Heart left ventricle (tissue), 16 donors: ENCODE data around the gene PMEL. TPM values are rescaled to one million over a fixed set of nuclear protein-coding genes. Genes with fewer than 3 reads are reported as not detected.
"Not testable (repeated sequence)": the region's sequence is repeated elsewhere in the genome, so short reads cannot be mapped to it uniquely, and the experiment has no call there.

Experiments
- ATAC-seq, 4 donors: fragments of 200-7000 bp; cut with Tn5 transposase; one replicate each; pipeline ENCODE4 v1.9.1; 2020 to 2022; ENCODE audit warnings: moderate library complexity in 4 of 4, mild to moderate bottlenecking in 3 of 4, moderate number of reproducible peaks in 1 of 4
- DNase-seq, 5 donors: peaks; one replicate each; pipeline ENCODE4 v3.0.0-alpha.2; 2020
- H3K27ac ChIP-seq, 12 donors: fragments of 200-600 bp; sonication (generic) in 4 of 12; one replicate each; pipeline versions ENCODE4 v1.5.0 to v1.8.0; 2016 to 2022; ENCODE audit warnings: mild to moderate bottlenecking in 2 of 12
- H3K27me3 ChIP-seq, 9 donors: fragments of 200-600 bp; sonication (generic) in 2 of 9; one replicate each; pipeline versions ENCODE4 v1.5.1 to v1.8.0; 2016 to 2022; ENCODE audit warnings: mild to moderate bottlenecking in 3 of 9
- H3K36me3 ChIP-seq, 9 donors: fragments of 200-600 bp; sonication (generic) in 2 of 9; one replicate each; pipeline versions ENCODE4 v1.5.0 to v1.8.0; 2018 to 2022; ENCODE audit warnings: mild to moderate bottlenecking in 2 of 9
- H3K4me1 ChIP-seq, 12 donors: fragments of 200-600 bp; sonication (generic) in 4 of 12; one replicate each; pipeline versions ENCODE4 v1.5.0 to v1.8.0; 2016 to 2022; ENCODE audit warnings: mild to moderate bottlenecking in 3 of 12
- H3K4me3 ChIP-seq, 12 donors: fragments of 200-600 bp; sonication (generic) in 4 of 12; one replicate each; pipeline versions ENCODE4 v1.5.0 to v1.8.0; 2017 to 2022; ENCODE audit warnings: mild to moderate bottlenecking in 9 of 12, moderate library complexity in 4 of 12
- H3K9me3 ChIP-seq, 12 donors: fragments of 200-600 bp; sonication (generic) in 4 of 12; one replicate each; pipeline versions ENCODE4 v1.5.0 to v1.8.0; 2016 to 2022; ENCODE audit warnings: mild to moderate bottlenecking in 1 of 12
- CTCF ChIP-seq, 12 donors: fragments of 200-600 bp; sonication (generic) in 4 of 12; IDR thresholded peaks; one replicate each; pipeline versions ENCODE4 v1.5.0 to v1.8.0; 2018 to 2022; ENCODE audit warnings: antibody characterized with exemption in 12 of 12, mild to moderate bottlenecking in 5 of 12
- POLR2A ChIP-seq, 2 donors: fragments of 450-650 bp; IDR thresholded peaks; one replicate each; pipeline ENCODE4 v1.6.1; 2017; ENCODE audit warnings: antibody characterized with exemption in 2 of 2, mild to moderate bottlenecking in 2 of 2, moderate library complexity in 2 of 2
- WGBS, 4 donors: extraction: QIAGEN DNeasy Blood & Tissue Kit in 2 of 4; methylation state at CpG; one replicate each; pipeline versions ENCODE4 v1.1.5 to v1.1.7; 2013 to 2018; 5-methylcytosine and 5-hydroxymethylcytosine counted together
- intact Hi-C, 10 donors: fragments of 100-400 bp; cut with DNase I; formaldehyde crosslinking; loops; one replicate each; pipeline versions ENCODE4 v1.11.1 to v1.14.2; 2022
- polyA plus RNA-seq, 2 donors: library from polyadenylated mRNA; stranded (reverse); fragments of 200-250 nt; gene quantifications; one replicate each; pipeline ENCODE4 v1.2.3, GENCODE V29; 2013
- total RNA-seq, 9 donors: library from RNA; depleted of rRNA in 2 of 9; stranded (reverse); fragments of >200 nt in 2 of 9; fragmentation: NEBNext Ultra II Directional in 3 of 9; extraction: Animal tissue kit (Norgen Biotek cat#: 25700) in 3 of 9; gene quantifications; one replicate each; pipeline versions ENCODE4 v1.1.0 to v1.2.4, GENCODE V29; 2016 to 2023
- donor health status: ischemic (EF 13 %, LVEDD 7.1; RV severe dilation, severe dysfunction).
- donor health status: healthy with polysubstance abuse.
- donor health status: DM: no; HTN: yes; CAD: no.
- donor health status: DM: no; HTN: no; CAD: no.
- donor health status: ischemic (EF 25% LVEDD 6.9; RV normal size, moderate dysfunction).
- donor health status: ischemic (EF 25% LVEDD 5.7; RV mildly dilated, moderate dysfunction).
- donor health status: healthy.
- donor health status: DM: yes; HTN: yes; CAD: no.
- donor health status: ischemic (EF 35%, LVEDD 5.7; RV mildly dilated, moderate dysfunction).
- donor health status: nonischemic (EF 11% LVEDD 7.7; RV severe dilation, severe dysfunction).
- donor health status: DM: yes; HTN: yes; CAD: no.
- donor health status: PGD.
- donor health status: ischemic (EF 29% LVEDD 5.4; RV normal size, mild dysfunction).
- donor health status: nonischemic (EF 23%, LVEDD 6.1; RV moderate dilation, normal function).

PMEL gene
- total and polyA plus RNA-seq, 11 donors: 0.23 to 1.3 (median 0.60) TPM; not detected in 1

DNA sequence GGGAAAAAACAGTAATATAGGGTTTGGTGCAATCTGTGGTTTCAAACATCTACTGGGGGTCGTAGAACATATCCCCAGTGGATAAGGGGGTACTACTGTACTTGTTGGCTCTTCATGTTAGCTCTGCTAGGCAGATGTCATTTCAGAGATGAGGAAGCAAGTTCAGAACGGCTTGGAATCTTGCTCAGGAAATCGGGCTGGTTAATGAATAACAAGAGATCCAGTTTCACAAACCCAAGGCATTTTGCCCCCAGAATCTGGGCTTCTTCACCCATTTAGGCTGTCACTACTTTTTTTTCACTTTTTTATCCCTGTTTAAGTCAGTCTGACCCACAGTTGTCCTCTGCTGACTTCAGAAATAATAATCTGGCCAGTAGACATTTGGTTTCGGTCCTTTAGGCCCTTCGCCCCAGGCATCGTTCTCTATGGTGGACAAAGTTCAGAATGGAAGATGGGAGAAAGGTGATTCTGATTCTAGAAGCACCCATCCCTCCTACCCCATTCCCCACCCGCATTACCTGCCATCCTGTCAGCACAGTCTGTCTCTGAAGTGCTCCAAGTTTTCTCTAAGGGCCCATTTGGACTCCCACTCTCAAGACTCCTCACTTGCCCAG is 35.8 kb upstream of the PMEL start:
- WGBS, 4 donors: 84 to 88% (median 87%) methylated on average over 7 of the region's 7 CpGs
- Histone ChIP-seq H3K9me3 (no peaks in the 10 kb centered on the region), H3K4me1 (peaks cover 0 to 16% (median 8%) of the 10 kb centered on the region in 12 donors), H3K36me3 (peaks cover 0 to 37% (median 27%) of the 10 kb centered on the region in 9 donors), H3K27me3 (no peaks in the 10 kb centered on the region), H3K4me3 (no peak overlapping the region), H3K27ac (no peak overlapping the region)
- intact Hi-C loops: loop anchor here in 1 of 10 donors (10.0 kb wide), 1 partner anchor 103 kb away; the partner anchor contains the start of gene PA2G4
- TF ChIP-seq CTCF (IDR thresholded peaks at IDR 0.05) (no peak), POLR2A (IDR thresholded peaks at IDR 0.05) (no peak)
- ATAC-seq (no peak), DNase-seq (no peak)

- not testable (repeated sequence) for H3K27ac ChIP-seq, H3K4me3 ChIP-seq, H3K27me3 ChIP-seq, DNase-seq, H3K9me3 ChIP-seq, ATAC-seq
- H3K36me3 ChIP-seq: peaks cover 0 to 41% (median 33%) of the 10 kb centered on the region in 9 donors
- WGBS, 4 donors: 96 to 97% (median 96%) methylated on average over 22 to 33 of the region's 33 CpGs
- peaks cover 0 to 21% (median 11%) of the 10 kb centered on the region in 12 donors for H3K4me1 ChIP-seq
- intact Hi-C loops: loop anchor here in 6 of 10 donors (5.0 to 10.0 kb wide), 4 partner anchors 42 to 117 kb away; partner anchors contain the start of genes RPS26 (in 3 of the 6), RPL41 (in 2 of the 6), ZC3H10 (in 2 of the 6) and PA2G4 (in 1 of the 6)
These were observed 34.2 kb upstream of the PMEL start for GRCh38 chr12:55999999-56000540.

GRCh38 chr12:55999522-55999921 is 33.7 kb upstream of the PMEL start:
- not testable (repeated sequence) for H3K27me3 ChIP-seq

GRCh38 chr12:55997535-55997859 is 31.7 kb upstream of the PMEL start:
- Histone ChIP-seq H3K4me3 (peak overlapping the region; percentile 27 to 82 (median 68)), H3K27me3 (no peaks in the 10 kb centered on the region), H3K36me3 (peaks cover 0 to 48% (median 40%) of the 10 kb centered on the region in 9 donors), H3K9me3 (no peaks in the 10 kb centered on the region), H3K4me1 (peaks cover 0 to 21% (median 11%) of the 10 kb centered on the region in 12 donors), H3K27ac (peak overlapping the region; percentile 63 to 94 (median 87))
- TF ChIP-seq POLR2A (IDR thresholded peaks at IDR 0.05) (no peak), CTCF (IDR thresholded peaks at IDR 0.05) (no peak)
- intact Hi-C loops: loop anchor here in 9 of 10 donors (1.0 to 10.0 kb wide), 5 partner anchors 43 to 120 kb away; partner anchors contain the start of genes RPS26 (in 9 of the 9), RPL41 (in 2 of the 9) and ZC3H10 (in 2 of the 9)
- no peak for DNase-seq
- WGBS, 4 donors: 0 to 6% (median 3%) methylated on average over 2 to 5 of the region's 5 CpGs
- ATAC-seq: peak in 2 of 4 donors; percentile 3 to 4

More at GRCh38 chr12:55999522-55999921, 33.7 kb upstream of the PMEL start:
- intact Hi-C loops: loop anchor here in 5 of 10 donors (5.0 to 10.0 kb wide), 3 partner anchors 43 to 118 kb away; partner anchors contain the start of genes RPS26 (in 3 of the 5), RPL41 (in 2 of the 5) and ZC3H10 (in 2 of the 5)
- not testable (repeated sequence) for ATAC-seq, H3K27ac ChIP-seq, DNase-seq, H3K4me3 ChIP-seq, H3K9me3 ChIP-seq
- peaks cover 0 to 21% (median 11%) of the 10 kb centered on the region in 12 donors for H3K4me1 ChIP-seq
- WGBS, 4 donors: 65 to 74% (median 71%) methylated on average over 5 to 6 of the region's 6 CpGs
- H3K36me3 ChIP-seq: peaks cover 0 to 46% (median 34%) of the 10 kb centered on the region in 9 donors
